NCI-H446 (cell line): ENCODE measurements around the gene PGM1.

Experiments
- DNase-seq, 2 experiments: peaks; one replicate each; lab custom pipeline; 2025; lab: John Stamatoyannopoulos, UW

PGM1 gene

GRCh38 chr1:63665824-63666223, 72.6 kb downstream of the PGM1 start:
- DNase-seq, result no peak

DNA sequence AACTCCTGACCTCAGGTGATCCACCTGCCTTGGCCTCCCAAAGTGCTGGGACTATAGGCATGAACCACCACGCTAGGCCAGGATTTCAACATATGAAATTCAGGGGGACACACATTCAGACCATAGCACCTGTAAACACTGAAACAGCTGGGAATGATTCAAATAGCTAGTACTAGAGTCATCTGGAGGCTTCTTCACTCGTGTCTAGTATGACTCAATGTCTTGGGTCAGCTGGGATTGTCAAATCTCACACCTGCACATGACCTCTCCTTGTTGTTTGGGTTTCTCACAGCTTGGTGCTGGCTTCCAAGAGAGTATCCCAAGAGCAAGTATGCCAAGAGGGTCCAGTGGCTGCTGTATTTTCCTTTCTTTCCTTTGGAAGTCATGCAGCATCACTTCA, 75.1 kb downstream of the PGM1 start:
- DNase-seq, result no peak

GRCh38 chr1:63669151-63669961, 76.1 kb downstream of the PGM1 start:
- DNase-seq, result peak in 1 of 2 experiments; percentile 12

DNA sequence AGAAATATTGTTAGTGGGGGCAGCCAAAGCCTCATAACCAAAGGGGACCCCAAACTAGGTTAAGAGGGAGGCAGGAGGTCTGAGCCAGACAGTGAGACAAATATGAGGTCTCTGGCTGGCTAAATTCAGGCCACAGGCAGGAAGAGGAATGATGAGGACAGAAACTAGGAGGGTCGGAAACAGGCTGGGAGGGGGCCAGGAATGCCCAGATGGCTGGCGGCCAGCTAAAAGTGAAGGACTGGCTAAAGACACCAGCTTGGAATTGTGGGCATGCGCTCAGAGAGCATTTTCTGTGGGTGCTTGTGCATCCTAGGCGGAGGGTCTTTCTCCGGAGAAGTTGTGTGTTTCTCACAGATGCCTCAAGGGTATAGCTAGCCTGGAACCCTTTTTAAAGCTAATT, 77.0 kb downstream of the PGM1 start:
- peak in 1 of 2 experiments; percentile 29 for DNase-seq

DNA sequence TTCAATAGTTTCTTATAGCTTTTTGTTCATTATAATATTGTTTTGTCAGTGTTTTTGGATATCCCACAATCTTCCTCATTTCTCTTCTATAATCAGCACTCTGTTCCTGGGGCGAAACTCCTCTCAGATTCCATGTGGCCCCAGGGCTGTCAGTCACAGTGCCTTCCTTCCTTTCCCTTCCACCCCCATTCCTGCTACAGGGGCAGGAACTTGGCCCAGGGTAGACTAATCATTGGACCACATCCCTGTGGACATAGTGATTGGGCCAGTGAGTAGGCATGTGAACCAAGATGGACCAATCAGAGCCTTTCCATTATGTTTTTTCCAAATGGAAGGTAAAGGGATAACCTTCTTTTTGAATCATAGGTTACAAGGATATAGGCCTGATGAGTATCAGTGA, 78.3 kb downstream of the PGM1 start:
- DNase-seq, result peak in 1 of 2 experiments; percentile 10

DNA sequence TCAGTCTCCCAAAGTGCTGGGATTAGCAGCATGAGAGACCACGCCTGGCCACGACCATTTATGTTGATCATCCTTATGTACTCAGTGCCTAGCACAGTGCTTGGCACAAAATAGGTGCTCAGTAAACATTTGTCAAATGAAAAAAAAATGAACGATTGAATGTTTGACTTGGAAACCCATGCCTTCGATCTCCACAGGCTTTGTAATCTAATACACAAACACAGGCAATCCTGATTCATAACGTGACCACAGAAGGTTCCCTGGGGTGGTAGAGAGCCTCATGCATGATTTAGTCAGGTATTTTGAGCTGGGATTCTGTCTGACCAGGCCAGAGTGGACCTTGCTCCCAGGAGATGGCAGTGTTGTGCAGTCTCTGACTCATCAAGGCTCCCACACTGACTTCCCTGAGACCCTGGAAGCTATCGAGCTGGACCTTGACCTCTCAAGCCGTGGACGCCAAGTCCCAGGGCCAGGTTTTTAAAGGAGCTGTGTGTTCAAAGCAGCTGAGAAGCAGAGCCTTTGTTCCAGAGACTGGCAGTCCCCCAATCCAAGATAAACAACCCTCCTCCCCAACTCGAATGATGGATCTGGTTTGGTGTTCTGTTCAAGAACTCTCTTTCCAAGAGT, 81.1 kb downstream of the PGM1 start:
- peak; percentile 69 to 88 for DNase-seq

- peak; percentile 82 to 85 for DNase-seq
Measured at GRCh38 chr1:63674865-63675419, 81.7 kb downstream of the PGM1 start.

GRCh38 chr1:63675420-63675931, 82.3 kb downstream of the PGM1 start:
- peak; percentile 94 to 95 for DNase-seq

- no peak for DNase-seq
Measured at GRCh38 chr1:63677497-63677896, 84.3 kb downstream of the PGM1 start.

- no peak for DNase-seq
Measured at GRCh38 chr1:63678200-63678599, 85.0 kb downstream of the PGM1 start.

DNA sequence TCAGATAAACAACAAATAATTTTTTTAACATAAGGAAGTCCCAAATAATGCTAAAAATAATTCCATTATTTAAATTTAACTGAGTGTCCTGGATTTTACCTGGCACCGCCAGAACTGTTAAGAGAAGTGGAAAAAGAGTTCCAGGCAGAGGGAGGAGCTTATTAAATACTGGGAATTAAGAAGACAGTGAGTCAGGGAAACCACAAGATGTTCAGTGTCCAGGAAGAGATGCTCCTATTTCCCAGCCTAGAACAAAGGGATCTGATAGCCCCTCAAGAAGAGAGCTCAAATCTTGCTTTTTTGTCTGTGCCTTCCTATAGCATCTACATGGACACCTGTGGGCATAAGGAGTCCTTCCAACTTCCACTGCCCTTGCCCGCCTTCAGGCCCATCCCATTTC, 85.9 kb downstream of the PGM1 start:
- DNase-seq, result no peak

- DNase-seq, result no peak
Measured at GRCh38 chr1:63679589-63679988, 86.4 kb downstream of the PGM1 start.

GRCh38 chr1:63682936-63683335, 89.7 kb downstream of the PGM1 start:
- no peak for DNase-seq

DNA sequence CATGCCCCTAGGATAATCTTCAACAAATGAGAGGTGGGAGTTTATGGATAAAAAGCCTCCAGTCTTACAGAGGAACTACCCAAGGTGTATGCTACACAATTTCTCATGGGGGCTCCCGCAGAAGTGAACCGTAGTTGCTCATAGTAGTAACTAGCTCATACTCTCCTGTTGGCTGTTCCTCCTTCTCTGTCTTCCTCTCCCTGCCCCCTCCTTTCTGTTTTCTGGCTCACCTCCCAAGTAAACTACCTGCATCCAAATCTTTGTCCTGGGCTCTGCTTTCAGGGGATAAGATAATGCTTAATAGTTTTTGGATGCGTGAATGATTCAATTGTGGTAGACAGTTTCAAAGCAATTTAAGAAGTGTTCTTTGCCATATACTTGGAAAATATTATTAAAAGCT, 90.5 kb downstream of the PGM1 start:
- no peak for DNase-seq

GRCh38 chr1:63686696-63687095, 93.5 kb downstream of the PGM1 start:
- no peak for DNase-seq

DNA sequence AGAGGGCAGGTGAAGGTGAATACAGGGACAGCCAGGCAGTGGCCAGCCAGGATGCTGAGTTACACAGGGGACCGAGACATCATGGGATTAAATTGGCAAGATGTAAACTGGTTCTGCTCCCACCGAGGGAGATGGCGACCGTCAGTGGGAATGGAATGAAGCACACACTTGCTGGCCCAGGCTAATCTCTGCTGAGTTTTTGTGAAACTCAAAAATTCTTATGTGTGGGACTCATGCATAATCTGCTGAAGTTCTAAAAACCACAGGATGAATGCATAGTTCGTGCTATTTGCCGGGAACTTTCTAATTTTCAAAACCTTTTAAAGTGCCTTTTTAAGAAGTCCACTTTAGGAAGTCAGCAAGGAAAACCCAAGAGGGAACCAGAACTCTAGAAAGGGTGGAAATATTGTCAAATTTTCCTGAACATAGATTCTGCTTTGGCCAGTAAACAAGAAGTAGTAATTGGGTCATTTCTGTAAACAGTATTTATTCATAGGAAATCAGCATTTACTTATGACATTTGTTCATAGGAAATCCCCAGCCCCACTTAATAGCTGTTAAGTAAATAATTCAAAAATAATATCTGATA, 95.2 kb downstream of the PGM1 start:
- DNase-seq, result no peak

- DNase-seq, result no peak
Measured at GRCh38 chr1:63690966-63691700, 97.9 kb downstream of the PGM1 start.

DNA sequence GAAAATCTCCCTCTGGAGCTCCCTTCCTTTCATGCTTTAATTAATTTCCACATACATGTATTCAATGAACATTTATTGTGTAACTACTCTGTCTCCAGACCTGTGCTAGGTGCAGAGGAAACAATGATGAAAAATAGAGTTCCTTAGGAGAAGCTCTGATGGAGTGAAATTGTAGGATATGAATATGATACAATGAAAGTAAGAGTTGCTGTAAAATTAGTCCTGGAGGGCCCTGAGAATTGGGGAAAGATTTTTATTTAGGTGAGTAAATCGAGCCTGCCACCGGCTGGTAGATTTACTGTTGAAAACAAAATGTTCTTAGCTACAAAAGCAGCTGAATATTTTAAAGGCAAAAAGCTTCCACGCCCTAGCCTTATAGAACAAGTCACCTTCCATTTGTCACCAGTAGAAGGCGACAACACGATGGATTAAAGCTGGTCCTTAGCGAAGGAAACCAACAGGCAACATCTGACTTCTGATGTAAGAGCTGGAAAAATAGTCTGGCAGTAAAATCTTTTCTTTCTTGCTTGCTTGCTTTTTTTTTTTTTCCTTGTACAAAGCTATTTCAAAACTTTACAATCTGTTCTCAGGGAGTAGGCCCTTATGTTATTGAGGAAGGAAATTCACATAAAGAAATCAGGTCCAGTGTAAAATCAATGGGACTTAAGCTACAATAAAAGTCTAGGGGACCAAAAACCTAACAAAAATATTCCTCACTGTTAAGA, 98.7 kb downstream of the PGM1 start:
- peak; percentile 86 to 87 for DNase-seq

DNA sequence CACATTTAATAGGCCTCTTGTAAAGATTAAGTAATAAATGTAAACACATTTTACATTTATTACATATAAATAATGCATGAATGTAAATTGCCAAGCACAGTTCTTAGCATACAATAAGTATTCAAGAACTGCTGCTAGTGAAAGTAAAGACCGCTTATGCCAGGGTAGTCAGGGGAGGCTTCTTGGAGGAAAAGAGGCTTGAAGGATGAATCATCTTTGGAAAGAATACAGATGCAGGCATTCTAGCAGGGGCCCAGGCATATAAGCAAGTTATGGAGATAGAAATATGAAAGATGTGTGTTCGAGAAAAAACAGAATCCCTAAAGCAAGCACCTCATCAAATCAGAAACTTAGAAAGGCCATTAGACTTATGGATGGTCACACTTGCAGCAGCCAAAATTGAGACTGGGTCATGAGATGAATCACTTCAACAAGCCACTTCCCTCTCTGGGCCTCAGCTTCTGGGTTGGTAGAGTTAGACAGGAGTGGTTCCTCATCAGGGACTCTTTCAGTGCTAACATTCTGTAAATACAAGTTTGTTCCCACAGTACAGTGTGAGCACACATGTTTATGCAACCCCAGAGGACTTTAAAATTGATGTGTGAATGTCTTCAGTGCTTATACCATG, 100.8 kb downstream of the PGM1 start:
- DNase-seq, result no peak

GRCh38 chr1:63698001-63698838, 105.0 kb downstream of the PGM1 start:
- DNase-seq, result no peak
